Activated naive CD8-positive, alpha-beta T cell treated with anti-CD3 and anti-CD28 coated beads, Interleukin-2, amount 50 U/mL, for 24 hours (primary cell): Measurements from ENCODE around the gene GLI2.

Experiments used
- ATAC-seq: fragments of 150-1000 bp; cut with Tn5 transposase; one replicate; pipeline ENCODE4 v1.10.0; 2021
- DNase-seq: peaks from one replicate; pipeline ENCODE4 v3.0.0; 2021
- H3K27ac Mint-ChIP-seq: one replicate; pipeline ENCODE4 v1.8.0; 2021; ENCODE audit warnings: mild to moderate bottlenecking, mixed read lengths
- H3K27me3 Mint-ChIP-seq: one replicate; pipeline ENCODE4 v1.8.0; 2021; ENCODE audit warnings: mixed read lengths
- H3K36me3 Mint-ChIP-seq: one replicate; pipeline ENCODE4 v1.8.0; 2021; ENCODE audit warnings: low read depth, mixed read lengths
- H3K4me1 Mint-ChIP-seq: one replicate; pipeline ENCODE4 v1.8.0; 2021; ENCODE audit warnings: mixed read lengths
- H3K4me3 Mint-ChIP-seq: one replicate; pipeline ENCODE4 v1.8.0; 2021; ENCODE audit warnings: mild to moderate bottlenecking, moderate library complexity, mixed read lengths
- H3K9me3 Mint-ChIP-seq: one replicate; pipeline ENCODE4 v1.8.0; 2021; ENCODE audit warnings: mixed read lengths

Gene GLI2

GRCh38 chr2:120722246-120722567, 13.5 kb upstream of the GLI2 start:
- Mint-ChIP-seq H3K4me1 (no peaks in the 10 kb centered on the region), H3K4me3 (no peak overlapping the region), H3K27ac (no peak overlapping the region), H3K27me3 (no peaks in the 10 kb centered on the region), H3K36me3 (no peaks in the 10 kb centered on the region), H3K9me3 (no peaks in the 10 kb centered on the region)
- DNase-seq (no peak), ATAC-seq (no peak)

GRCh38 chr2:120722568-120723421, 12.9 kb upstream of the GLI2 start:
- no peak overlapping the region for H3K27ac Mint-ChIP-seq
- DNase-seq (no peak), ATAC-seq (peak; percentile 16)

DNA sequence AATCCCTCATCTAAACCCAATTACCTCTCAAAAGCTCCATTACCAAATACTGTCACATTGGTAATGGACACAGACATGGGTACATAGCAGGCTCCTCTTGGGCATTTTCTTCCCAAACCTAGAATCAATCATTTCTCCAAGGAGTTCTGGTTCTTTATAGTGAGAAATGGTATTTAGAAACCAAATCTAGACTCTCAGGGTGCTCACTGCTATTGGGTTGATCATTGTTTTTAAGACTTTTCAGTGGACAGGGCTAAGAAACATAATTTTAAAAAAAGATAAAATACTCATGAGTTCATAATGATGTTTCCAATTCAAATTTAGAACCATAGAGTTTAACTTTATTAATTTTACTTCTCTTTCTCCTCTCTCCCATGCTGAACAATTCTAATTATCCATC, 9.4 kb upstream of the GLI2 start:
- H3K9me3 Mint-ChIP-seq = no peaks in the 10 kb centered on the region
- no peak overlapping the region for H3K4me3 Mint-ChIP-seq
- DNase-seq (no peak), ATAC-seq (no peak)
- H3K27ac Mint-ChIP-seq = no peak overlapping the region
- no peaks in the 10 kb centered on the region for H3K4me1 Mint-ChIP-seq
- peaks cover 2% of the 10 kb centered on the region for H3K27me3 Mint-ChIP-seq
- no peaks in the 10 kb centered on the region for H3K36me3 Mint-ChIP-seq

More at GRCh38 chr2:120722568-120723421, 12.9 kb upstream of the GLI2 start:
- no peak overlapping the region for H3K4me3 Mint-ChIP-seq
- H3K27me3 Mint-ChIP-seq = no peaks in the 10 kb centered on the region
- no peaks in the 10 kb centered on the region for H3K36me3 Mint-ChIP-seq
- no peaks in the 10 kb centered on the region for H3K4me1 Mint-ChIP-seq
- H3K9me3 Mint-ChIP-seq = no peaks in the 10 kb centered on the region

- ATAC-seq (no peak), DNase-seq (no peak)
- no peaks in the 10 kb centered on the region for H3K9me3 Mint-ChIP-seq
- H3K36me3 Mint-ChIP-seq = no peaks in the 10 kb centered on the region
- H3K4me1 Mint-ChIP-seq = no peaks in the 10 kb centered on the region
- H3K27ac Mint-ChIP-seq = no peak overlapping the region
- H3K4me3 Mint-ChIP-seq = no peak overlapping the region
- H3K27me3 Mint-ChIP-seq = peaks cover 26% of the 10 kb centered on the region
Measured at GRCh38 chr2:120729406-120730399, 6.0 kb upstream of the GLI2 start.

- ATAC-seq = no peak
- Mint-ChIP-seq H3K36me3 (no peaks in the 10 kb centered on the region), H3K4me1 (no peaks in the 10 kb centered on the region), H3K9me3 (no peaks in the 10 kb centered on the region), H3K27ac (no peak overlapping the region), H3K4me3 (no peak overlapping the region), H3K27me3 (peaks cover 30% of the 10 kb centered on the region)
- DNase-seq = no peak
Measured at GRCh38 chr2:120731175-120731574, 4.5 kb upstream of the GLI2 start.

DNA sequence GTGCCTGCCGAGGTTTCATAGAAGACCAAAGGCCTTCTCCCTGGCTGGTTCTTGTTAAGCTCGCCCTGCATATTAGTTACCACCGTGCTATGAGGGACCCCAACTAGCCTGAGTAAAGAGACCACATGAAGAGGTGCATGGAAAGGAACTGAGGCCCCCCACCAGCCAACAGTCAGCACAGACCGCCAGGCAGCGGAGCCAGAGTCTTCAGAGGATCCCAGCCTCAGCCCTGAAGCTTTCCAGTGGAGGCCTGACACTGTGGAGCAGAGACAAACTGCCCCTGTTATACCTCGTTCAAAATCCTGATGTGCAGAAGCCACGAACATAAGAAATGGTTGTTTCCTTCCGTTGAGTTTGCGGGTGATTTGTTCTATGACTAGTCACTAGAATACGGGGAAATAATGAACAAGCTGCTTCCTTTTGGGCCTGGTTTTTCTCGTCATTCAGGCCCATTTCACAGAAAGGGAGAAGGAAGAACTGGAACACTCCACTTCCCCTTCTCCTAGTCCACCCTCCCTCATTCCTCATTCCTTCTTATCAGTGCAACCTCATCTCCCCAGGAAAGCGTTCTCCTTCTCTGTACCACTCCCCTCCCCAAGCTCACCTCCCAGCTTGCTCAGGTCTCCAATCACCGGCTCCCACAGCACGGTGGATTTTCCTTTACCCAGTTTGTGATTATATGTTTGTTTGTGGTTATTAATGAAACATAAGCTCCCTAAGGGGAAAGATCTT, 3.0 kb upstream of the GLI2 start:
- H3K4me1 Mint-ChIP-seq = peaks cover 2% of the 10 kb centered on the region
- no peak overlapping the region for H3K27ac Mint-ChIP-seq
- H3K4me3 Mint-ChIP-seq = no peak overlapping the region
- H3K9me3 Mint-ChIP-seq = no peaks in the 10 kb centered on the region
- no peaks in the 10 kb centered on the region for H3K36me3 Mint-ChIP-seq
- DNase-seq = no peak
- no peak for ATAC-seq
- peaks cover 45% of the 10 kb centered on the region for H3K27me3 Mint-ChIP-seq

DNA sequence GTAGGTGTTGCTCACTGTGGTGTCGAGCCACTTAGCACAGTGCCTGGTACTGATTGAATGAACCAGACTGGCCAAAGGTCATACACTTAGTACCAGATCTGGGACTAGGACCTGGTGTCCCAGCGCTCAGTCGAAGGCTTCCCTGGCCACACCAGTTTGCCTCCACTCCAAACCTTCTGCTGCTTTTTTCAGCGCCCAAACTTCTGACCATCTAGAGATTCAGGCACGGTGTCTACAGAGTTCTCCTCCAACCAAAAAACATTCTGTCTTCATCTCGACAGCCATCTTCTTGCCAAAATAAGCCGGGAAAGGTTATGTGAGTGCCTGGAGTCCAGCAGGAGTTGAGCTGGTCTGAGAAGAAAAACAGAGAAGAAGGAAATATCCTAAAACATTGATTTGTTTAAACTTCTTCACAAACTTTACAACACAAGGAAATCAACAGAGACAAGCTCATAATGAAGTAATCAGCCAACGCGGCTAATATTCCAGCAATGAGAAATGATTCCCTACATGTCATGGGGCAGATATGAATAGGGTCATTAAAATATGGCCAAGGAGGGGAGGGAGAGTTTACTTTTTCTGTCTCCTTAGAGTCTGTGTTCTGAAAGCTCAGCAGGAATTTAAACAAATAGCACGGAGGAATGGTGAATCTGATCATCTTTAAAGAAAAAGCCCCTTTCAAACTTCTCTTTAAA, 2.3 kb upstream of the GLI2 start:
- Mint-ChIP-seq H3K27ac (no peak overlapping the region), H3K27me3 (peaks cover 52% of the 10 kb centered on the region), H3K36me3 (no peaks in the 10 kb centered on the region), H3K9me3 (no peaks in the 10 kb centered on the region), H3K4me1 (peaks cover 2% of the 10 kb centered on the region), H3K4me3 (no peak overlapping the region)
- ATAC-seq = no peak
- no peak for DNase-seq

DNA sequence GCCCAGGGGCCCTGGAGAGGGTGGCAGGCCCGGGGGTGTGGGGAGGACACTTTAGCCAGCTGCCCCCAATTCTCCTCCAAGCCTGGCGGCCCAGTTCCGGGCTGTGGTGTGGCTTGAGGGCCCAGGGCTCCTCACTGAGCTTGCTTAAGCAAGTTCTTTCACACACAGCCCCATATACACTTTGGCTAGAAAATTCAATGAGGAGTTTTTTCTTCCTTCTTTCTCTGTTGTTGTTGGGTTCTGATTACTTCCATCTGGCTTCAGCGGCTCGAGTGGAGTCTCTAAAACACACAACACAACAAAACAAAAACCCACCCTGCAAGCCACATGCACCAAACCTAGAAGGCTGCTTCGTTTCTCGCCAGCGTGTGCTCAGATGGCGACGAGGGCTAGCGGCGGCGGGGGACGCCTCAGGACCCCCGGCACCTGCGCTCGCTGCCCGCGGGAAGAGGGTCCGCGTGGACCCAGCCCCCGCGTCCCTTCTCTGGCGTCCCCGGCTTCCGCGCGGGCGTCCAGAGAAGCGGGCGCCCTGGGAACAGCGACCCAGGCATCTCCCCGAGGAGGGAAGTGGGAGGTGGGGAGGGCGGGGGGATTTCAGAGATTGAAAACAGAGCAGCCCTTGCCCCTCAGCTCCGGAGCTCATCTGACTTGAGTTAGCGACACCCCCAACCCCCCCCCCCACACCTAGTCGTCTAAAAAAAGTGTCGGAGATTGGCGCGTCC, 577 bp upstream of the GLI2 start:
- H3K27me3 Mint-ChIP-seq = peaks cover 63% of the 10 kb centered on the region
- peaks cover 2% of the 10 kb centered on the region for H3K4me1 Mint-ChIP-seq
- no peak overlapping the region for H3K27ac Mint-ChIP-seq
- H3K4me3 Mint-ChIP-seq = no peak overlapping the region
- ATAC-seq (no peak), DNase-seq (no peak)
- no peaks in the 10 kb centered on the region for H3K9me3 Mint-ChIP-seq
- H3K36me3 Mint-ChIP-seq = no peaks in the 10 kb centered on the region

GRCh38 chr2:120736202-120736623, 545 bp downstream of the GLI2 start:
- H3K4me1 Mint-ChIP-seq = peaks cover 2% of the 10 kb centered on the region
- no peaks in the 10 kb centered on the region for H3K9me3 Mint-ChIP-seq
- H3K27ac Mint-ChIP-seq = no peak overlapping the region
- no peak for ATAC-seq
- no peaks in the 10 kb centered on the region for H3K36me3 Mint-ChIP-seq
- H3K4me3 Mint-ChIP-seq = no peak overlapping the region
- DNase-seq = no peak
- peaks cover 73% of the 10 kb centered on the region for H3K27me3 Mint-ChIP-seq

GRCh38 chr2:120736624-120737339, 1.1 kb downstream of the GLI2 start:
- peaks cover 2% of the 10 kb centered on the region for H3K4me1 Mint-ChIP-seq
- no peaks in the 10 kb centered on the region for H3K9me3 Mint-ChIP-seq
- ATAC-seq (no peak), DNase-seq (no peak)
- H3K36me3 Mint-ChIP-seq = no peaks in the 10 kb centered on the region
- no peak overlapping the region for H3K4me3 Mint-ChIP-seq
- no peak overlapping the region for H3K27ac Mint-ChIP-seq
- H3K27me3 Mint-ChIP-seq = peaks cover 72% of the 10 kb centered on the region

DNA sequence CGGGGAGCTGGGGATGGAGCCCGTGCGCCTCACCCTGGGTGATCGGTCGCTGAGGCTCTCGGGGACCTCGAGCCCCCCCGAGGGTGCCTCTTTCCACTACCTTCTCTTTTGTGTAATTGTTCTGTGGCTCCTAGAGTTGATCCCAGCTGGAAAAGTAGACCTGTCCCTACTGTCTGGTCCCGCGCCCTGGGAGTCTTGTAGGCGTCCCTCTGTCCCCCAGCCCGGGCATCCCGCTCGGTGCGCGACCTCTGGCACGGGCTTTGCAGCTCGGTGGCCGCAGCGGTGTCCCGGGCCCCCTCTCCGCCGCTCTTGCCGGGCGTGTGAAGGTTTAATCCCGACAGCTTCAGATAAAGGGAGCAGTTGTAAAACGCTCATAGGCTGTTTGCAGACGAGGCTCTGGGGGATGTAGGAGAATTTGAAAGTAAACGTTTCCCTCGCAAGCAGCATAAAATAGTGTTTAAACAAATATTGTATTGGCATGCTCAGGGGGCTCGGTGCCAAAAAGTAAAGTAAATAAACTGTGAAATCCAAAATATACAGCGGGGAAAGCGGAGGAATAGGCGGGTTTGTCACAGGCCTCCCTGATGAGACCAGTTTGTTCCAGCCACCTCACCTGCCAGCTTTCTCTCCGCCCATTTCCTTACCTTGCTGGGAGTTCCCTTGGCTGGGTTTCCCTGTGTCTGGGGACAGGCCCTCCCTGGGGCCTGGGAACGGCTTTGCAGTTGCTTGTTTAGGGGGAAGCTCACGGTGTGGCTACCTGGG, 1.9 kb downstream of the GLI2 start:
- no peaks in the 10 kb centered on the region for H3K36me3 Mint-ChIP-seq
- H3K27ac Mint-ChIP-seq = no peak overlapping the region
- DNase-seq = no peak
- H3K9me3 Mint-ChIP-seq = no peaks in the 10 kb centered on the region
- peaks cover 2% of the 10 kb centered on the region for H3K4me1 Mint-ChIP-seq
- ATAC-seq = no peak
- H3K4me3 Mint-ChIP-seq = no peak overlapping the region
- peaks cover 73% of the 10 kb centered on the region for H3K27me3 Mint-ChIP-seq

DNA sequence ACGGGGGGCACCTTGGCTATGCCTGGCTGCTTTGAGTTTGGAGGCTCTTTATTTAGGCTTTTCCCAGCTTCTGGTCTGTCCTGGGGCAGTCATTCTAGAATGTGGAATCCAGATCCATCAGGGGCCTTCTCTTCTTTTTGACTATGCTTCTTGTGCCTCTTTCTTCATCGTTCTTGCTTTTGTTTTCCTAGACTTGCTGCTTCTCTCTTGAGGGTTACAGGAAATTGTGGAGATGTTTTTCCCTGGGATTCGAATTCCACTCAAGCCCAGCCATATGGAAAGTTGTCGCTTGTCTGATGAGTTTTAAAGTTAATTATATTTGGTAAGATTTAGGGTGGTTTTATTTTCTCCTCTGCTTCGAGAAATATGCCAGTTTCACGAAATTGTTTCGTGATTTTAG, 2.4 kb downstream of the GLI2 start:
- Mint-ChIP-seq H3K27ac (no peak overlapping the region), H3K36me3 (no peaks in the 10 kb centered on the region), H3K27me3 (peaks cover 75% of the 10 kb centered on the region), H3K9me3 (no peaks in the 10 kb centered on the region), H3K4me3 (no peak overlapping the region), H3K4me1 (peaks cover 2% of the 10 kb centered on the region)
- DNase-seq (no peak), ATAC-seq (no peak)
